GM21786 (cell line): ENCODE results near the gene UROC1.

Source experiments
- ATAC-seq: cut with Tn5 transposase; IDR thresholded peaks from one replicate; pipeline ENCODE4 v1.9.1; 2021; ENCODE audit not compliant: unreplicated experiment

The UROC1 gene

GRCh38 chr3:126446301-126446700, 71.3 kb downstream of the UROC1 start:
- no peak for ATAC-seq

GRCh38 chr3:126445506-126445905, 72.1 kb downstream of the UROC1 start:
- ATAC-seq = no peak

- no peak for ATAC-seq
Measured at GRCh38 chr3:126442856-126443242, 74.7 kb downstream of the UROC1 start.

GRCh38 chr3:126442094-126442855, 75.3 kb downstream of the UROC1 start:
- no peak for ATAC-seq

- no peak for ATAC-seq
Measured at GRCh38 chr3:126441256-126441880, 76.2 kb downstream of the UROC1 start.

GRCh38 chr3:126440709-126440995, 76.9 kb downstream of the UROC1 start:
- no peak for ATAC-seq

- ATAC-seq = no peak
Measured at GRCh38 chr3:126439968-126440708, 77.4 kb downstream of the UROC1 start.

GRCh38 chr3:126439346-126439967, 78.1 kb downstream of the UROC1 start:
- ATAC-seq = no peak

GRCh38 chr3:126438746-126439145, 78.8 kb downstream of the UROC1 start:
- no peak for ATAC-seq

GRCh38 chr3:126438186-126438585, 79.4 kb downstream of the UROC1 start:
- no peak for ATAC-seq

GRCh38 chr3:126436826-126437717, 80.5 kb downstream of the UROC1 start:
- ATAC-seq = no peak

GRCh38 chr3:126435456-126436315, 81.9 kb downstream of the UROC1 start:
- ATAC-seq = no peak

GRCh38 chr3:126434931-126435411, 82.6 kb downstream of the UROC1 start:
- no peak for ATAC-seq

- ATAC-seq = no peak
Measured at GRCh38 chr3:126434264-126434590, 83.3 kb downstream of the UROC1 start.

GRCh38 chr3:126433496-126434263, 83.9 kb downstream of the UROC1 start:
- ATAC-seq = no peak

- no peak for ATAC-seq
Measured at GRCh38 chr3:126433105-126433430, 84.5 kb downstream of the UROC1 start.

- no peak for ATAC-seq
Measured at GRCh38 chr3:126432361-126433104, 85.0 kb downstream of the UROC1 start.
